22Rv1 (cell line): ENCODE results near the gene CCDC85A.

Experiments
- H3K27ac ChIP-seq: fragments of 450-650 bp; 2 replicates; pipeline ENCODE4 v1.5.1; 2017
- CTCF ChIP-seq: fragments of 450-650 bp; IDR thresholded peaks from 2 replicates; pipeline ENCODE4 v1.5.1; 2017; ENCODE audit warnings: mild to moderate bottlenecking
- ZFX ChIP-seq: fragments of 450-650 bp; IDR thresholded peaks from 2 replicates; pipeline ENCODE4 v1.6.1; 2017; ENCODE audit warnings: antibody characterized with exemption, borderline replicate concordance

The CCDC85A gene

DNA sequence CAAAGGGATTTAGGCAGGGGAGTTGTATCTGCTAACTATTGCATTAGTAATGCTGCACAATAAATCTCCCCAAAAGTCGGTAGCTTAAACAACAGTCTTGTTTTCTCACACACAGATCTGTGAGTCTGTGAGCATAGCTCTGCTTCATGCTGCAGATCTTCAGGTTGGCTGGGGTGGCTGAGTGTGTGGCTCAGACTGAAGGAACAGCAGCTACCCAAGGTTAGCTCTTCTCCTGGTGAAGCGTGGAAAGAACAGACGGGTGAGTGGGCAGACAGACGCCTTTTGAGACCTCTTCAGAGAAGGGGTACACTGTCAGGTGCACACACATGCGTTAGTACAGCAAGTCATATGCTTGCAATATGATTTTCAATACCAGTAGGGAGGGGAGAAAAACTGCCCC lies 3.9 kb upstream of the CCDC85A start:
- H3K27ac ChIP-seq, result no peak overlapping the region
- no peak for TF ChIP-seq ZFX

GRCh38 chr2:56182420-56182819 lies 1.4 kb upstream of the CCDC85A start:
- H3K27ac ChIP-seq, result no peak overlapping the region
- TF ChIP-seq CTCF, result no peak
- TF ChIP-seq ZFX, result no peak

DNA sequence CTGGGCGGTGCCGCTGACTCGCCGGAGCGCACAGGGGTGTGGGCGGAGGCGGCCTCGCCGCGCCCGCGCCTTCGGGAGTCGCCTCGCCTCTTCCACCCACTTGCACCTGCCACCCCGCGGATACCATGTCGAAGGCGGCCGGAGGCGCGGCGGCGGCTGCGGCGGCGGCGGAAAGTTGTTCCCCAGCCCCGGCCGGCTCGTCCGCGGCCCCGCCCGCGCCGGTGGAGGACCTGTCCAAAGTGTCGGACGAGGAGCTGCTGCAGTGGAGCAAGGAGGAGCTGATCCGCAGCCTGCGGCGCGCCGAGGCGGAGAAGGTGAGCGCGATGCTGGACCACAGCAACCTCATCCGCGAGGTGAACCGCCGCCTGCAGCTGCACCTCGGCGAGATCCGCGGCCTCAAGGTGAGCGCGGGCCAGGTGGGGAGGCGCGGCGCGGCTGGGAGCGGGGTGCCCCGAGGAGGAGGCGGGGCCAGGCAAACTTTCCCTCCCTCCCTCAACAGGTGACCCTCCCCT lies 766 bp downstream of the CCDC85A start:
- TF ChIP-seq ZFX (no peak), CTCF (no peak)
- H3K27ac ChIP-seq, result peak overlapping the region; percentile 62

DNA sequence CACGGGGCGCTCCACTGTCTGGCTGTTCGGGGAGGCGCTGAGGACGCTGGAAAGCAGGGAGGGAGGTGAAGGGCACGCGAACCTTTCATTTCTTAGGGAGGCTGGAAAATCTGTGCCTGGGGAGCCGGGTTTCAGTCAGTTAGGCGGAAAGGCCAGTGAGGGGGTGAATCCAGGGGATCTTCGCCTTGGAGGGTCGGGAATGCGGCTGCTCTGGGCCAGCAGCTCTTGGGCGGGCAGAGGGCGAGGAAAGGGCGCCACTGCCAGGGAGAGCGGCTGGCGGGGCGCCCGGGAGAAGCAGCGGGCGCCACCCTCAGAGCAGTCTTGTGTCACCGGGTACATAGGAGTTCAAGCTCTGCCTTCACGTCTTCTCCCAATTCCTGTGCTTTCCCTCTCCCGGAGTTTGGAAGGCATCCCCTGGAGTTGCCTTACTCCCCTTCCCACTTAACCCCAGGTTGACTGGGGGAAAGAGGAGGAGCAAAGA lies 1.4 kb downstream of the CCDC85A start:
- peak overlapping the region; percentile 62 for H3K27ac ChIP-seq
- TF ChIP-seq ZFX, result no peak
- no peak; the same call in 1 of the 2 replicates for TF ChIP-seq CTCF

DNA sequence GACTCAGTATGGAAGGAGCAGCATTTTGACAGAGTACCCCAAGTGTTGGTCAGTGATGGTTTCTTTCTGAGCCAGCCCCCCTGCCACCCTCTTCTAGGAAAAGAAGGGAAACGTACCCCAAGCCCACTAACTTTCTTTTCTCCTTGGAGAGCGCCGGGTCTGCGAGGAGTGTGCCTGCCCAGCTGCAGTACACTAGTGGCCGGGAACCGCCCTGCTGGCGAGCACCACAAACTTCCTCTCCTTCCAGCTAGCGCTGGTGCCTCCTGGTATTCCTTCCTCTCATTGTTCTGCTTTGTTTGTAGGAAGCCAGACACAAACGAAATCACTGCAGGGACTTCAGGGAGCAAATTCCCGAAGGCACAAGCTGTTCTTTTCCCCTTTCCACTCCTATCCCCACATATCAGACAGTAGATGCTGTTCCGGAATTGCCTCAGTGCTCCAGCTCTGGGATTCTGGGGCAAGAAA lies 1.8 kb downstream of the CCDC85A start:
- H3K27ac ChIP-seq, result no peak overlapping the region; the same call in 1 of the 2 replicates
- TF ChIP-seq CTCF (peak; percentile 11; the same call in 1 of the 2 replicates), ZFX (no peak)

DNA sequence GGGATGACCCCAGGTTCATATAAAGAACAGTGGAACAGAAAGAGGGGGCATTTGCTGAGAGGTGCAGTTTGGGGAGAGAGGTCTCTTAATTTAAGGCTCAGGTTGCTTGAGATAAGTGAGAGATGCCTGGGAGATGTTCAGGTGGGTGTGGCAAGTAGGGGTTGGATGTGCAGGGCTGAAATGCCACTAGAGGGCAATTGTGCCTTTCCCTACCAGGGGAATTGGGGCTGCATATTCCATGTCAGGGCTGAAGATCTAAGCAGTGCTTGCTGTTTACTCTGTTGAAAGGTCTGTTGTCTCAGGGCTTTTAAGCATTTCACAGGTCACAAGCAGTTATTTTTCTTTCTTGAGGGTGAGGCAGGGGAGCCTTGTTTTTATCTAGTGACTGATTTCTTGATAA lies 7.8 kb downstream of the CCDC85A start:
- TF ChIP-seq ZFX (no peak), CTCF (peak; percentile 80)

GRCh38 chr2:56192664-56193305 lies 9.0 kb downstream of the CCDC85A start:
- no peak for TF ChIP-seq CTCF
- no peak for TF ChIP-seq ZFX
- H3K27ac ChIP-seq, result no peak overlapping the region

More for the DNA sequence above, 7.8 kb downstream of the CCDC85A start:
- H3K27ac ChIP-seq, result 0 out of 2 replicates have a peak overlapping the region, but pooled peaks have one; percentile 12
